B cell (primary cell): Measurements from ENCODE around the gene TSPAN9. TPM values are rescaled to one million over a fixed set of nuclear protein-coding genes. Genes with fewer than 3 reads are reported as not detected.

Experiments
- ATAC-seq: fragments of 200-7000 bp; cut with Tn5 transposase; one replicate; pipeline ENCODE4 v1.10.0; 2021; ENCODE audit warnings: low read depth, mild to moderate bottlenecking, moderate number of reproducible peaks, moderate library complexity
- CTCF ChIA-PET: fragments of 350-600 bp; sonication (Branson Sonifier 250); formaldehyde crosslinking; loops from one replicate; lab custom pipeline; 2021; ENCODE audit warnings: antibody characterized with exemption, inconsistent platforms; lab: Charles Lee
- POLR2A ChIA-PET: fragments of 350-600 bp; sonication (Branson Sonifier 250); formaldehyde crosslinking; loops from one replicate; lab custom pipeline; 2021; ENCODE audit warnings: antibody characterized with exemption; lab: Charles Lee
- DNase-seq: peaks from one replicate; pipeline ENCODE4 v3.0.0; 2013
- H2AFZ ChIP-seq: 2 replicates; pipeline ENCODE4 v1.6.1; 2012; ENCODE audit warnings: mild to moderate bottlenecking, low read depth, low read length; ENCODE audit not compliant: insufficient read depth, poor library complexity, severe bottlenecking
- H3K27ac ChIP-seq, 2 donors: 1 replicate in 1 of 2; 2 replicates in 1 of 2; pipeline ENCODE4 v1.5.1; 2012 to 2013; ENCODE audit warnings: low read length in 2 of 2, mild to moderate bottlenecking in 2 of 2, moderate library complexity in 1 of 2
- H3K27me3 ChIP-seq, 4 experiments: fragments of 200-600 bp in 1 of 4; sonication (generic) in 1 of 4; replicated peaks in 1 of 4; 1 replicate in 2 of 4; 2 replicates in 2 of 4; pipeline versions ENCODE4 v1.6.1 to v1.7.0; 2013 to 2016; ENCODE audit warnings: low read length in 3 of 4, mild to moderate bottlenecking in 2 of 4, mixed read lengths in 1 of 4, moderate library complexity in 1 of 4; ENCODE audit not compliant: insufficient read depth in 4 of 4, control insufficient read depth in 3 of 4; ENCODE audit errors: control extremely low read depth in 1 of 4
- H3K36me3 ChIP-seq, 2 experiments: replicated peaks in 1 of 2; 1 replicate in 1 of 2; 2 replicates in 1 of 2; pipeline versions ENCODE4 v1.6.1 to v1.7.1; 2013; ENCODE audit warnings: low read length in 1 of 2; ENCODE audit not compliant: insufficient read depth in 2 of 2, control insufficient read depth in 1 of 2; ENCODE audit errors: control extremely low read depth in 1 of 2, extremely low read depth in 1 of 2
- H3K4me1 ChIP-seq, 2 donors: fragments of 200-600 bp in 1 of 2; sonication (generic) in 1 of 2; 1 replicate in 1 of 2; 2 replicates in 1 of 2; pipeline versions ENCODE4 v1.5.1 to v1.6.1; 2013 to 2017; ENCODE audit warnings: low read length in 2 of 2; ENCODE audit not compliant: control insufficient read depth in 2 of 2, insufficient read depth in 2 of 2
- H3K4me2 ChIP-seq: replicated peaks from 2 replicates; pipeline ENCODE3; 2012; ENCODE audit warnings: mild to moderate bottlenecking, low read depth, low read length; ENCODE audit not compliant: poor library complexity, severe bottlenecking
- H3K4me3 ChIP-seq, 5 experiments: fragments of 200-600 bp in 1 of 5; sonication (generic) in 1 of 5; 1 replicate in 3 of 5; 2 replicates in 2 of 5; pipeline versions ENCODE4 v1.5.1 to v1.7.0; 2011 to 2016; ENCODE audit warnings: low read length in 4 of 5, mild to moderate bottlenecking in 4 of 5, low read depth in 2 of 5, control low read depth in 1 of 5, moderate library complexity in 1 of 5; ENCODE audit not compliant: insufficient read depth in 1 of 5; ENCODE audit errors: control extremely low read depth in 1 of 5, extremely low read depth in 1 of 5
- H3K79me2 ChIP-seq: fragments of 200-600 bp; sonication (generic); one replicate; pipeline ENCODE4 v1.6.0; 2016; ENCODE audit warnings: low read length; ENCODE audit not compliant: control insufficient read depth, insufficient read depth
- H3K9ac ChIP-seq: fragments of 200-600 bp; sonication (generic); 2 replicates; pipeline ENCODE4 v1.6.1; 2017; ENCODE audit warnings: mild to moderate bottlenecking, low read length, moderate library complexity
- H3K9me3 ChIP-seq, 3 donors: one replicate each; pipeline versions ENCODE4 v1.6.1 to v1.7.1; 2013; ENCODE audit warnings: low read length in 2 of 3; ENCODE audit not compliant: control insufficient read depth in 2 of 3, insufficient read depth in 1 of 3; ENCODE audit errors: control extremely low read depth in 1 of 3
- H4K20me1 ChIP-seq: 2 replicates; pipeline ENCODE4 v1.6.0; 2012; ENCODE audit warnings: mild to moderate bottlenecking, low read length; ENCODE audit not compliant: insufficient read depth, control insufficient read depth, poor library complexity, severe bottlenecking
- H3K27ac Mint-ChIP-seq: one replicate; pipeline ENCODE4 v1.8.0; 2021; ENCODE audit warnings: mixed read lengths
- H3K27me3 Mint-ChIP-seq: one replicate; pipeline ENCODE4 v1.8.0; 2021; ENCODE audit warnings: mixed read lengths
- H3K4me1 Mint-ChIP-seq: one replicate; pipeline ENCODE4 v1.8.0; 2021; ENCODE audit warnings: mixed read lengths
- H3K4me3 Mint-ChIP-seq: one replicate; pipeline ENCODE4 v1.8.0; 2021; ENCODE audit warnings: mixed read lengths
- H3K9me3 Mint-ChIP-seq: one replicate; pipeline ENCODE4 v1.8.0; 2022; ENCODE audit warnings: mixed read lengths; ENCODE audit not compliant: insufficient read depth
- EZH2 ChIP-seq: IDR thresholded peaks from 2 replicates; pipeline ENCODE4 v1.6.1; 2012; ENCODE audit warnings: borderline replicate concordance, low read depth, mild to moderate bottlenecking, moderate library complexity, low read length; ENCODE audit not compliant: insufficient read depth, poor library complexity, severe bottlenecking
- WGBS: methylation state at CpG from one replicate; pipeline ENCODE4 v1.1.5; 2013; ENCODE audit warnings: missing lambda C conversion rate; ENCODE audit not compliant: insufficient coverage; 5-methylcytosine and 5-hydroxymethylcytosine counted together
- intact Hi-C: fragments of 100-400 bp; cut with micrococcal nuclease; formaldehyde crosslinking; loops from one replicate; pipeline ENCODE4 v1.10.0; 2022
- polyA plus RNA-seq: library from polyadenylated mRNA; depleted of rRNA; stranded (reverse); fragments of >200 nt; gene quantifications from 2 replicates; pipeline ENCODE4 v1.2.3, GENCODE V29; 2012
- total RNA-seq, 2 donors: library from RNA; stranded (reverse); fragments of 120-200 nt in 1 of 2; gene quantifications; 1 replicate in 1 of 2; 2 replicates in 1 of 2; pipeline versions ENCODE4 v1.2.3 to v1.2.4, GENCODE V29; 2013 to 2022
- TF ChIP-seq, protein P1 (sequence below): fragments of 200-600 bp; IDR thresholded peaks from one replicate; pipeline ENCODE4 v1.8.0; 2022; ENCODE audit warnings: antibody characterized with exemption, mild to moderate bottlenecking

TSPAN9 gene
- total and polyA plus RNA-seq, 2 donors (not counting 1 experiment from before 2014, with no cell fraction given) = 0.15 to 0.37 TPM

- no peaks in the 10 kb centered on the region for H3K4me1 ChIP-seq
- H2AFZ ChIP-seq = no peak overlapping the region
- H3K27me3 ChIP-seq = no peaks in the 10 kb centered on the region
- intact Hi-C loops = no loop called here
- no peaks in the 10 kb centered on the region for H3K4me1 Mint-ChIP-seq
- H3K4me3 ChIP-seq = no peak overlapping the region
- ATAC-seq (no peak), DNase-seq (no peak)
- ChIA-PET CTCF (interaction anchor here (1.0 kb wide), 1 partner anchor 13 kb away, joined by 4 read pairs; no protein-coding TSS in a partner anchor), POLR2A (no interaction called here)
- no peak overlapping the region for H3K27ac Mint-ChIP-seq
- H3K36me3 ChIP-seq = no peaks in the 10 kb centered on the region
- peaks cover 0 to 3% (median 0%) of the 10 kb centered on the region in 3 donors for H3K9me3 ChIP-seq
- H3K9me3 Mint-ChIP-seq = no peaks in the 10 kb centered on the region
- no peak overlapping the region for H3K27ac ChIP-seq
- 91% methylated on average over 7 of the region's 9 CpGs for WGBS
- H3K4me3 Mint-ChIP-seq = no peak overlapping the region
- H3K79me2 ChIP-seq = no peaks in the 10 kb centered on the region
- no peaks in the 10 kb centered on the region for H4K20me1 ChIP-seq
- H3K27me3 Mint-ChIP-seq = no peaks in the 10 kb centered on the region
- no peak overlapping the region for H3K4me2 ChIP-seq
- no peak overlapping the region for H3K9ac ChIP-seq
- TF ChIP-seq, protein P1, sequence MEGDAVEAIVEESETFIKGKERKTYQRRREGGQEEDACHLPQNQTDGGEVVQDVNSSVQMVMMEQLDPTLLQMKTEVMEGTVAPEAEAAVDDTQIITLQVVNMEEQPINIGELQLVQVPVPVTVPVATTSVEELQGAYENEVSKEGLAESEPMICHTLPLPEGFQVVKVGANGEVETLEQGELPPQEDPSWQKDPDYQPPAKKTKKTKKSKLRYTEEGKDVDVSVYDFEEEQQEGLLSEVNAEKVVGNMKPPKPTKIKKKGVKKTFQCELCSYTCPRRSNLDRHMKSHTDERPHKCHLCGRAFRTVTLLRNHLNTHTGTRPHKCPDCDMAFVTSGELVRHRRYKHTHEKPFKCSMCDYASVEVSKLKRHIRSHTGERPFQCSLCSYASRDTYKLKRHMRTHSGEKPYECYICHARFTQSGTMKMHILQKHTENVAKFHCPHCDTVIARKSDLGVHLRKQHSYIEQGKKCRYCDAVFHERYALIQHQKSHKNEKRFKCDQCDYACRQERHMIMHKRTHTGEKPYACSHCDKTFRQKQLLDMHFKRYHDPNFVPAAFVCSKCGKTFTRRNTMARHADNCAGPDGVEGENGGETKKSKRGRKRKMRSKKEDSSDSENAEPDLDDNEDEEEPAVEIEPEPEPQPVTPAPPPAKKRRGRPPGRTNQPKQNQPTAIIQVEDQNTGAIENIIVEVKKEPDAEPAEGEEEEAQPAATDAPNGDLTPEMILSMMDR = no peak
Measured at GRCh38 chr12:3086729-3087323, 9.6 kb downstream of the TSPAN9 start.

DNA sequence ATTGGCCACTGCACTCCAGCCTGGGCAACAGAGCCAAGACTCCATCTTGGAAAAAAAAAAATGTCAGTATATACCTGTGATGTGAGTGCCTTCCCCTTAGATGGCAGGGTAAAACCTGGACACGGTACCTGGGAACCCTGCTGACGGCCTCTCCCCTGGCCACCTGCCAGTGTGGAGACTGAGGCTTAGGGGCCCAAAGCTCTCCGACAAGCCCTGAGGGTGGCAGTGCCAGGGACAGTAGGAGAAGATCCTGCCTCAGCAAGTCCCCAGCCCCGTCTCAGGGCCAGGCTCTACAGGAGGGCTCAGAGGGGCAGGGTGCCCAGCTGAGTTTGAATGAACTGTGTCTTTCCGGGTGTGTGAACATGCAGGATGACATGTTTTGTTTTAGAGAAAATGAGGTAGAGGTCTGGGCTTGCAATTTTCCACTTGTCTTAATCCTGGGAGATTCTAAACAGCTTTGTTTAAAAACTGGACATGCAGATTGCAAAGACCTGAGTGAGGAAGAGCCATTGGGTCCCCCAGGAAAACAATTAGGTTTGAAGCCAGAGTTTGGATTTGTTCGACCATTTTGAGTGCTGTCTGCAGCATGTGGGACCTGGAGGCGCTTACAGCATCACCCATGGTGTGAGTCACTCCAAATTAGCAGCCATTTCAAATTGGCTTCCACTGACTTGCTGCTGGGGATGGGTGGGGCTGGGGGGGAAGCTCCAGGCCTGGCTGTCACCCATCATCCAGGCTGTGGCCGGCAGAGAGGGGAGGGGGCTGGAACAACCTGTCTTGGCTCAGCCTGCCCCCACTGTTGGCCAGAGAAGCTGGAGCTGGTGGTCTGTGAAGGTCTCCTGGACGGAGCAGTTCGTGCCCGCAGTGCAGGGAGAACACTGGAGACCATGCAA lies 10.8 kb downstream of the TSPAN9 start:
- H3K27ac Mint-ChIP-seq = no peak overlapping the region
- intact Hi-C loops = no loop called here
- H3K4me2 ChIP-seq = no peak overlapping the region
- H3K27ac ChIP-seq = no peak overlapping the region
- DNase-seq (no peak), ATAC-seq (no peak)
- H3K4me3 Mint-ChIP-seq = no peak overlapping the region
- no peaks in the 10 kb centered on the region for H3K9me3 Mint-ChIP-seq
- H2AFZ ChIP-seq = no peak overlapping the region
- no peak overlapping the region for H3K4me3 ChIP-seq
- H3K9me3 ChIP-seq = peaks cover 0 to 3% (median 0%) of the 10 kb centered on the region in 3 donors
- no peaks in the 10 kb centered on the region for H3K4me1 ChIP-seq
- no peaks in the 10 kb centered on the region for H3K27me3 Mint-ChIP-seq
- no peak overlapping the region for H3K9ac ChIP-seq
- ChIA-PET POLR2A (no interaction called here), CTCF (no interaction called here)
- H3K4me1 Mint-ChIP-seq = no peaks in the 10 kb centered on the region
- H3K36me3 ChIP-seq = no peaks in the 10 kb centered on the region
- no peaks in the 10 kb centered on the region for H3K79me2 ChIP-seq
- 93% methylated on average over 11 of the region's 11 CpGs for WGBS
- no peaks in the 10 kb centered on the region for H4K20me1 ChIP-seq
- TF ChIP-seq, protein P1 = no peak
- TF ChIP-seq EZH2 = no peak
- no peaks in the 10 kb centered on the region for H3K27me3 ChIP-seq
